Endometrial microvascular endothelial cells (primary cell): Measurements from ENCODE around the gene SIGLEC1. TPM values are rescaled to one million over a fixed set of nuclear protein-coding genes. Genes with fewer than 3 reads are reported as not detected.

ENCODE experiments used
- in situ Hi-C: cut with HindIII; loops from 2 replicates; pipeline ENCODE4 v1.10.0; 2017; ENCODE audit warnings: low sequenced_read_pairs, low pct_unique_long_range_greater_than_20kb; ENCODE audit errors: inconsistent ontology term
- total RNA-seq: library from RNA; depleted of rRNA; stranded (reverse); fragments of >200 nt; gene quantifications from one replicate; pipeline ENCODE4 v1.2.3, GENCODE V29; 2015; ENCODE audit errors: inconsistent ontology term

Gene SIGLEC1
- total RNA-seq, 1 donor from 2014 or later: not detected

DNA sequence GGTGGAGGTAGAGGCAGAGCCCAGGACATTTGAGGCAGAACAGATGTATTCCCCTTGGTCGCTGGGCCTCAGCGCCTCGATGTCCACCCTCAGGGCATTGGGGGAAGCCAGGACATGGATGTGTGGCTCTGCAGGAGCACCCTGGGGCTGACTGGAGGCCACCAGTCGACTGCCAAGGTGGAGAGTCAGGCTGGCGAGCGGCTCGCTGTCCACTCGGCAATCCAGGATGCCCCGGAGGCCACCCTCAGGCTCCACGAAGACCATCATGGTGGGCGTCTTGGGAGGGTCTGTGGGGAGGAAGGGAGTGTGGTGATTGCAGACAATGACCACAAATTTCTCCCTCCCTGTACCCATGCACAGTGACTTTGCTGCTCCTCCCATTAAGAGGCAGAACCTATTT is 22.4 kb downstream of the SIGLEC1 start:
- in situ Hi-C loops: no loop called here

DNA sequence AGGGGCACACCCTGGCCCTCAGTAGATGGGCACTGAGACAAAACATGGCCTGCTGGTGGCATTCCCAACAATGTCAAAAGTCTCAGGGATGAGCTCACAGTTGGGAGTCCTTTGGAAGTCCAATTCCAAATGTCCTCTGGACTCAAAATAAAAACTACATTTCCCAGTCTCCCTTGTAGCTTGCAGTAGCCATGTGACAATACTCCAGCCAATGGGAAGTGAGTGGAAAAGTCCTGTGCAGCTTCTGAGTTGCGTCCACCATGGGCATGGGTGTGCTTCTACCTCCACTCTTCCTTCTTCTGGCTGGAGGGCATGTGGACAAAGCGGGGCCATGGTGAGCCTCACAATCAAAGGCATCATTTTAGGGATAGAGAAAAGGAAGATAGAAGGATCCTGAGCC is 24.7 kb downstream of the SIGLEC1 start:
- in situ Hi-C loops: no loop called here

DNA sequence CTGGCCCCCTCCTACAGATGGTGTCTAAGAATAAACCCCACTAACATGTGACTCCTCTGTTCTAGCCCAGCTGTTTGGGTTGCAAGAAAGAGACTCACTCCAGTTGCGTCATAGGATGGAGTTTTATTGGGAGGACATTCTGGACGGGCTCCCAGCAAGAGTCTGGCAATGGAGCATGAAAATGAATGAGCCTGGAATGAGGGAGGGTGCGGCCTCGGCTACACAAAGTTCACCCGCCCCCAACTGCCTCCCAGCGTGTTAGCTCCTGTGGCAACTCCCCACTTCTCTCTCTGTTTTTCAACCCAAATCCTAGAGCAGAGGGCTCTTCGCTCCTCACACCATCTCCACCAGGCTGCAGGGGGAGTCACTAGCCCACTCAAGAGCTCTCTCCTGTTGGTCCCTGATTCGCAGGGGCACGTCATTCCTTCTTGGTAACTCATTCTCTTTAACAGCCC is 25.5 kb downstream of the SIGLEC1 start:
- in situ Hi-C loops: no loop called here

DNA sequence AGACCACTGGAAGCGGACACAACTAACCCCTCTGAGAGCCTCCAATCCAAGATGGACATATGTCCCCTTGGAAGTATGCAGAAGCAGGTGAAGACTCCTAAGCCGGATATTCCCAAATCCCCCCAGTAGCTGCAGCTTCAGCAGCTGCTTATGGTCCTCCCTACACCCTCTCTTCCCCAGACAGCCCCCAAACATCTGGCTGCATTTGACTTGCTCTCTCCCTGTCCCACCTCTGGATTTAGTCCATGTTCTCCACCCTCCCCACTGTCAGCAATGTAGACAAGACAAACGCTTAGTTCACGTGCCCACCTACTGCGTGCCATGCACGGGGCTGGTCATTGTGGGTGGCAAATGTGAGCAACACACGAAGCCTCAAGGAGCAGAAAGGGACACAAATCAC is 26.0 kb downstream of the SIGLEC1 start:
- in situ Hi-C loops: no loop called here

GRCh38 chr20:3685341-3685740 is 27.1 kb downstream of the SIGLEC1 start:
- in situ Hi-C loops: no loop called here

GRCh38 chr20:3681931-3682781 is 30.2 kb downstream of the SIGLEC1 start, which contains the start of gene ADAM33:
Gene ADAM33, minus strand, starts transcription at chr20:3682010. Its CDS starts 6 bp downstream, at chr20:3682004.
- in situ Hi-C loops: no loop called here

GRCh38 chr20:3681352-3681930 is 31.0 kb downstream of the SIGLEC1 start:
- in situ Hi-C loops: no loop called here

- in situ Hi-C loops: no loop called here
Observed at GRCh38 chr20:3680701-3681351, 31.6 kb downstream of the SIGLEC1 start.

- in situ Hi-C loops: no loop called here
Observed at GRCh38 chr20:3679749-3680700, 32.4 kb downstream of the SIGLEC1 start.

DNA sequence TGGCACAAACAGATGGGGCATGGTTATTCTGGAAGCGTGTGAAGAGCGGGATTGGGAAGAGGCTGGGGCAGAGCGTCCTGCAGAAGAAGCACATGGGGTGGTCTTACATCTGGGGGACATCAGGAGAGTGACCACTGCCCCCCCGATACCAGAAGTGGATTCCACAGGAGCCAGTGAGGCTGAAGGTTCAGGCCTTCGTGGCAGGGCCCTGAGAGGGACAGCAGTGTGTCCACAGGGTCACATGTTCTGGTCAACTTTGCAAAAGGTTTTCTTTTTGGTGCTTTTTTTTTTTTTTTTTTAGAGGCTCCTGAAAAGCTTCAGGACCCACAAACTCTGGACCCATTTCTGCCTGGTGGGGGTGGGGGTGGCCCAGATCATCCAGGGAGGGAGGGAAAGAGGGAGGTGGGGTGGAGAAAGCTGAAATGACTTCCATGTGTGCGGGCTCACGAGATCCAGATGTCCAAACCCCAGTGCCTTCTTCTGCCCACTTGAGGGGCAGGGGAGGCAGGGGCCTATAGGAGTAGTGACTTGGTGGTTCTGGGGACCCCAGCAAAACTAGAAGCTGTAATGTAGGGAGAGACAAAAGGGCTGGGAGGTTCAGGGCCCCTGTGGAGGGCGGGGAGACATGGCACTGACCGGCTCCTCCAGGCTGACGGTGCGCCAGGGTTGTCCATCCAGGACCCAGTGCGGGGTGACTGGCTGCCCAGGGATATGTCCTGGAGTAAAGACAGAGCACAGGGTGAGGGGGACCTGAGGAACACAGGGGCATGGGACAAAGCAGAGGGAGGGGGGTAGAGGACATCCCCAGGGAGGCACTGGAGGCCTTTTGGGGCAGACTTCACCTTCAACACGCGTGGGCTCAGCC is 33.3 kb downstream of the SIGLEC1 start:
- in situ Hi-C loops: no loop called here

GRCh38 chr20:3678198-3678597 is 34.2 kb downstream of the SIGLEC1 start:
- in situ Hi-C loops: no loop called here

GRCh38 chr20:3677733-3678132 is 34.7 kb downstream of the SIGLEC1 start:
- in situ Hi-C loops: no loop called here

DNA sequence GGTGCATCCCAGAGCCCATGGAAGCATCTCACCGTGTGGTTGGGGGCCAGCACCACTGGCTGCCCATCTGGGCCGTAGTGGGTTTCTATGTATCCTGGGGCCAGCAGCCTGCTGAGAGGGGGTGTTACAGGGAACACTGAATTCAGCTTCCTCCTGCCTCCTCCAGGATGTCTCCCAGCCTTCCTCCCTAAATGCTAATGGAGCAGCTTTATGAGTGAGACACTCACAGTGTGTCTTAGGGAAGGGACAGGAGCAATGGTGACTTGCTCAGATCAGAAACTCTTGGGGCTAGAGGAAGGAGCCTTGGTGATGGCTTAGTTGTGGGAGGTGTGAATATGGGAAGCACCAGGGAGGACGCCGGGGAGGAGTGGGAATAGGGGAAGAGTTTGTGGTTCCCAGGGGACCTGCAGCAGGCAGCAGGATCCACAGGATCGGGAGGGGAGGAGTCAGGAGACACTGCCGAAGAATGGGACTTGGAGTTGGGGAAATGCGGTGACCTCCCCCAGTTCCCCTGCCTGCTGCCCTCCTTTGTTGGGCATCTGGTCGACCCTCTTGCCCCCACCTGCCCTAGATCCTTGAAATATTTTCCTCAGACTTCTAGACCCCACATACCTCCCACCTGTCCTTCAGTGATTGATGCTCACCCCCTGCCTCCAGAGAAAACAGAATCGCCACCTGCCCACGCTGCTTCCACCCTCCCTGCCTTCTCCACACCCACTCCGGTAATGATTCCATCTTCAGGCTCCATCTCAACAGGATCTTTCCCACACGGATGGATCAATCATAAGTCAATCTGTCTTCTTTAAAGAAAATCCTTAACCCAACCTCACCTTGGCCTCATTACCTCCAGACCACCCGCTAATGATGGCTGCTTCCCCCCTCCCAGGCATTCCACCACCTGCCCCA is 37.2 kb downstream of the SIGLEC1 start:
- in situ Hi-C loops: no loop called here

- in situ Hi-C loops: no loop called here
Observed at GRCh38 chr20:3674447-3674846, 38.0 kb downstream of the SIGLEC1 start.

- in situ Hi-C loops: no loop called here
Observed at GRCh38 chr20:3673221-3674070, 39.0 kb downstream of the SIGLEC1 start.

DNA sequence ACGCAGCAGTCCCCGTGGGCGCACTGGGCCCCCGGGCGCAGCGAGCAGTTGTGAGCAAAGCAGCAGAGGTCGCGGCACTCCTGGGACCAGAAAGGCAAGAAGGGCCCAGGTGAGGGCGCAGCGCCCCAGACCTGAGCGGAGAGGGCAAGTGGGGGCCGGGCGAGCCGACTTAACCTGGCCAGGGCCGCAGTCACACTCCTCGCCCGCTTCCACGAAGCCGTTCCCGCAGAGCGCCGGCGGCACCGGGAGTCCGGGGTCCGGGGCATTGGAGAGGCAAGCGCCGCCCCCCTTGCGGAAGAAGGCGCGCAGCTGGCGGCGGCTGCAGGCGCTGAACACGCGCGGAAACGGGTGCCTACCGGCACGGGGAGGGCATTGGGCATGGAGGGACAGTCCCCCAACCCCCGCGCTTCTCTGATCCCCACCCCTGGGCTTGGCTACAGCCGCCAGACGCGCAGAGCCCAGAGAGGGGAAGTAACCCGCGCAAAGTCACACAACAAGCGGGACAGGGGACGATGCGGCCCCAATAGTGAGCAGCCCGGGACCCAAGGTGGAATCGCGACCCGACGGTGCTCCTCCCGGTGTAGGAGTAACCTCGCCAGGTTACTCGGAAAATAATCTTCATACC is 39.7 kb downstream of the SIGLEC1 start:
- in situ Hi-C loops: no loop called here
